NT2/D1 (cell line): Measurements from ENCODE around the gene MCHR2.

Experiments
- SUZ12 ChIP-seq: IDR thresholded peaks from 2 replicates; pipeline ENCODE4 v1.6.1; 2011; ENCODE audit not compliant: insufficient read length, insufficient read depth; ENCODE audit errors: extremely low read depth
- YY1 ChIP-seq: IDR thresholded peaks from 2 replicates; pipeline ENCODE4 v1.6.1; 2011; ENCODE audit not compliant: insufficient read length, insufficient read depth
- ZNF274 ChIP-seq: IDR thresholded peaks from 2 replicates; pipeline ENCODE4 v1.6.1; 2011; ENCODE audit warnings: mild to moderate bottlenecking, low read depth, low read length

GRCh38 chr6:99885051-99885450, 109.0 kb downstream of the MCHR2 start:
- TF ChIP-seq YY1 (no peak), ZNF274 (no peak), SUZ12 (no peak)
